HEK293 (cell line): ENCODE data around the gene HMGCS1.

Experiments used
- KLF8 ChIP-seq: fragments of 450-650 bp; formaldehyde crosslinking; IDR thresholded peaks from 2 replicates; pipeline ENCODE4 v1.5.1; 2016; ENCODE audit warnings: missing biosample characterization, missing genetic modification characterization
- SETDB1 ChIP-seq: IDR thresholded peaks from one replicate; pipeline ENCODE4 v1.6.1; 2017; ENCODE audit warnings: mild to moderate bottlenecking, low read length, moderate library complexity, mixed read lengths; ENCODE audit not compliant: insufficient read length
- YY1 ChIP-seq: fragments of 450-650 bp; formaldehyde crosslinking; IDR thresholded peaks from 2 replicates; pipeline ENCODE4 v1.5.1; 2018; ENCODE audit warnings: missing biosample characterization, missing genetic modification characterization
- ZNF184 ChIP-seq: fragments of 450-650 bp; IDR thresholded peaks from 2 replicates; pipeline ENCODE4 v1.5.1; 2018; ENCODE audit warnings: missing biosample characterization, mild to moderate bottlenecking, missing genetic modification characterization
- ZNF610 ChIP-seq: fragments of 450-650 bp; formaldehyde crosslinking; IDR thresholded peaks from 2 replicates; pipeline ENCODE4 v1.5.1; 2016; ENCODE audit warnings: missing biosample characterization, missing genetic modification characterization, borderline replicate concordance
- TF ChIP-seq, protein P1 (sequence below): fragments of 450-650 bp; formaldehyde crosslinking; IDR thresholded peaks from 2 replicates; pipeline ENCODE4 v1.5.1; 2016; ENCODE audit warnings: missing biosample characterization, missing genetic modification characterization
- TF ChIP-seq, protein P2 (sequence below): fragments of 450-650 bp; formaldehyde crosslinking; IDR thresholded peaks from 2 replicates; pipeline ENCODE4 v1.5.1; 2016; ENCODE audit warnings: missing biosample characterization, missing genetic modification characterization

DNA sequence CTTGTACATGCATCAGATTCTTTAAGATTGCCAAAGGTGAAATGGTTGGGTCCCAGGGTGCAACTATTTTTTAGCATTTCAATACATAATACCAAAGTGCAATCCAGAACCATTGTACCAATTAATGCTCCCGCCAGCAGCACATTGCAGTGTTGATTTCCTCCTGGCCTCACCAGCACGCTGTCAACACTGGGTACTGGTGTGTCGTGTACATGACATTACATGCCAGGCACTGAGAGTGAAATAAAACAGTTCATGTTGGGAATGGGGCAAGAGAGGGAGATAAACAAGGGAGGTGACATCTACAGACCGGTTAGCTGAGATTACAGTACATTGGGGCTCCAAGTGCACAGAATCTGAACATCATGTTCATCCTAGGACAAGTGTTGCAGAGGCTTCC lies 37.8 kb downstream of the HMGCS1 start:
- TF ChIP-seq, protein P1, sequence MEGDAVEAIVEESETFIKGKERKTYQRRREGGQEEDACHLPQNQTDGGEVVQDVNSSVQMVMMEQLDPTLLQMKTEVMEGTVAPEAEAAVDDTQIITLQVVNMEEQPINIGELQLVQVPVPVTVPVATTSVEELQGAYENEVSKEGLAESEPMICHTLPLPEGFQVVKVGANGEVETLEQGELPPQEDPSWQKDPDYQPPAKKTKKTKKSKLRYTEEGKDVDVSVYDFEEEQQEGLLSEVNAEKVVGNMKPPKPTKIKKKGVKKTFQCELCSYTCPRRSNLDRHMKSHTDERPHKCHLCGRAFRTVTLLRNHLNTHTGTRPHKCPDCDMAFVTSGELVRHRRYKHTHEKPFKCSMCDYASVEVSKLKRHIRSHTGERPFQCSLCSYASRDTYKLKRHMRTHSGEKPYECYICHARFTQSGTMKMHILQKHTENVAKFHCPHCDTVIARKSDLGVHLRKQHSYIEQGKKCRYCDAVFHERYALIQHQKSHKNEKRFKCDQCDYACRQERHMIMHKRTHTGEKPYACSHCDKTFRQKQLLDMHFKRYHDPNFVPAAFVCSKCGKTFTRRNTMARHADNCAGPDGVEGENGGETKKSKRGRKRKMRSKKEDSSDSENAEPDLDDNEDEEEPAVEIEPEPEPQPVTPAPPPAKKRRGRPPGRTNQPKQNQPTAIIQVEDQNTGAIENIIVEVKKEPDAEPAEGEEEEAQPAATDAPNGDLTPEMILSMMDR (tag by site-specific recombination), result no peak
- TF ChIP-seq ZNF610 (tag by site-specific recombination) (no peak), ZNF184 (no peak), SETDB1 (no peak), KLF8 (tag by site-specific recombination) (no peak), YY1 (tag by site-specific recombination) (no peak)
- TF ChIP-seq, protein P2, sequence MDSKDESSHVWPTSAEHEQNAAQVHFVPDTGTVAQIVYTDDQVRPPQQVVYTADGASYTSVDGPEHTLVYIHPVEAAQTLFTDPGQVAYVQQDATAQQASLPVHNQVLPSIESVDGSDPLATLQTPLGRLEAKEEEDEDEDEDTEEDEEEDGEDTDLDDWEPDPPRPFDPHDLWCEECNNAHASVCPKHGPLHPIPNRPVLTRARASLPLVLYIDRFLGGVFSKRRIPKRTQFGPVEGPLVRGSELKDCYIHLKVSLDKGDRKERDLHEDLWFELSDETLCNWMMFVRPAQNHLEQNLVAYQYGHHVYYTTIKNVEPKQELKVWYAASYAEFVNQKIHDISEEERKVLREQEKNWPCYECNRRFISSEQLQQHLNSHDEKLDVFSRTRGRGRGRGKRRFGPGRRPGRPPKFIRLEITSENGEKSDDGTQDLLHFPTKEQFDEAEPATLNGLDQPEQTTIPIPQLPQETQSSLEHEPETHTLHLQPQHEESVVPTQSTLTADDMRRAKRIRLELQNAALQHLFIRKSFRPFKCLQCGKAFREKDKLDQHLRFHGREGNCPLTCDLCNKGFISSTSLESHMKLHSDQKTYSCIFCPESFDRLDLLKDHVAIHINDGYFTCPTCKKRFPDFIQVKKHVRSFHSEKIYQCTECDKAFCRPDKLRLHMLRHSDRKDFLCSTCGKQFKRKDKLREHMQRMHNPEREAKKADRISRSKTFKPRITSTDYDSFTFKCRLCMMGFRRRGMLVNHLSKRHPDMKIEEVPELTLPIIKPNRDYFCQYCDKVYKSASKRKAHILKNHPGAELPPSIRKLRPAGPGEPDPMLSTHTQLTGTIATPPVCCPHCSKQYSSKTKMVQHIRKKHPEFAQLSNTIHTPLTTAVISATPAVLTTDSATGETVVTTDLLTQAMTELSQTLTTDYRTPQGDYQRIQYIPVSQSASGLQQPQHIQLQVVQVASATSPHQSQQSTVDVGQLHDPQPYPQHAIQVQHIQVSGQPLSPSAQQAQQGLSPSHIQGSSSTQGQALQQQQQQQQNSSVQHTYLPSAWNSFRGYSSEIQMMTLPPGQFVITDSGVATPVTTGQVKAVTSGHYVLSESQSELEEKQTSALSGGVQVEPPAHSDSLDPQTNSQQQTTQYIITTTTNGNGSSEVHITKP (tag by site-specific recombination), result no peak
